Hypothalamus (tissue), 51 donors: ENCODE data around the gene AIRE.
"Not testable (repeated sequence)": the region's sequence is repeated elsewhere in the genome, so short reads cannot be mapped to it uniquely, and the experiment has no call there.

Experiments used
- DNase-seq, 51 donors: peaks; one replicate each; lab custom pipeline; 2025; lab: John Stamatoyannopoulos, UW

AIRE gene

DNA sequence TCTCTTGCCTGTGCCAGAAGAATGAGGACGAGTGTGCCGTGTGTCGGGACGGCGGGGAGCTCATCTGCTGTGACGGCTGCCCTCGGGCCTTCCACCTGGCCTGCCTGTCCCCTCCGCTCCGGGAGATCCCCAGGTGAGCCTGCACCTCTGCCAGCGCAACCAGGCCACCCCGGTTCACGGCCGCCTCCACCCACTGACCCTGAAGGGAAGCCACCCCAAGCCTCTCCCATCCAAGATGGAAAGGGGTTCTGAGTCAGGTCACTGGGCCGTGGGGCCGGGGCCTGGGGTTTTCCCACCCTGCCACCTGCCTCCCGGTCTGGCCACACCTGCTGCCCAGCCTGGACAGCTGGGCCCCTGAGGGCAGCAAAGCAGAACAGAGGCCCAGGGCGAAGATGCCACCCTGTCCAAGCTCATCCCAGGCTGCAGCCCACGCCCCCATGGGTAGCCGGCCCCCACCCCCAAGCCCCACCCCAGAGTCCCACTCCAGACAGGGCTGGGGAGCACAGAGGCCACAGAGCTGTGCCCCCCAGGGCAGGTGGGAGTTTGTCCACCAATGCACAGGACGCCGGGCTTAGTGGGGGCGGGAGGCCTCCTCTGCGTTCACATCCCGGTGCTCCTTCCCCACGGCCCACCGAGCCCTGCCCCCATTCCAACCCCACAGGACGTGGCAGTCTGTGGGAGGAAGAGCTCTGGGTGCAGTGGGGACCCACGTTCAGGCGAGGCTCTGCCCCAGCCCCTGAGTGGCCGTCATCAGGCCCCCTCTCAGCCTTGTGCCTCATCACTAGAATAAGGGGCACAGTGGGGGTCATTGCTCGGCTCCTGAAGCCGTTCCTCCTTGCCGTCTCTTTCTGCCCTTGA is 5.6 kb downstream of the AIRE start:
- DNase-seq, result no peak

DNA sequence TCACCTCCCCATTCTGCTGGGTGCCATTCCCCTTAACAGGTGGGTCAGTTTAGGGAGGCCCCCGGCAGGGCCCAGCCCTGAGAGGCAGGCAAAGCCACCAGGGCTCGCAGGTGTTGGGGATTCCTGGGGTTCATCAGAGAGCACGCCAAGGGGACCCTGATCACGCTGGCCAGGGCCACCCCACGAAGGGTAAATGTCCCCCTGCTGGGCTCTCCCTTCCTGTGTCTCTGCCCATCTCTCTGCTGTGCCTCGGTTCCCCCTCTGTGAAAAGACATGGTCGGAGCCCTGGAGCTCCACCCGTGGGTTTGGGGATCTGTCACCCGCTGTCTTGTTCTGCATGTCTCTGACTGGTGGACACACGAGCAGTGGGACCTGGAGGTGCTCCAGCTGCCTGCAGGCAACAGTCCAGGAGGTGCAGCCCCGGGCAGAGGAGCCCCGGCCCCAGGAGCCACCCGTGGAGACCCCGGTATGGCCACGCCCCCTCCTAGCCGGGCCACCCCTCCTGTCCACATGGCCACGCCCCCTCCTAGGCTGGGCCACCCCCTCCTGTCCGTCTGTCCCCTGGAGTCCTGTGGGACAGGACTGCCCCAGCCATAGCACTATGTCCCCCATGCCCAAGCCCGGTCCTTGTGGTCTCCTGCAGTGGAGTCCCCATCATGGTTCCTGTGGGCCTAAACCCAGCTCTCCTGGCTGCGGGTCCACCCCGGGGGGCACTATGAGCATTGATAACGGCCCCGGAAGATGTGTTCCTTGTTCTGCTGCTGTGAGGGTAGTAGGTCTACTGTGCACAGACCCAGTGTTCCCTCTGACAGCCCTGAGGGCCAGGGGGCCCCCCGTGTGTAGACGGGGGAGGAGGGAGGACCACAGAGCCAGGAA is 6.5 kb downstream of the AIRE start:
- no peak for DNase-seq

DNA sequence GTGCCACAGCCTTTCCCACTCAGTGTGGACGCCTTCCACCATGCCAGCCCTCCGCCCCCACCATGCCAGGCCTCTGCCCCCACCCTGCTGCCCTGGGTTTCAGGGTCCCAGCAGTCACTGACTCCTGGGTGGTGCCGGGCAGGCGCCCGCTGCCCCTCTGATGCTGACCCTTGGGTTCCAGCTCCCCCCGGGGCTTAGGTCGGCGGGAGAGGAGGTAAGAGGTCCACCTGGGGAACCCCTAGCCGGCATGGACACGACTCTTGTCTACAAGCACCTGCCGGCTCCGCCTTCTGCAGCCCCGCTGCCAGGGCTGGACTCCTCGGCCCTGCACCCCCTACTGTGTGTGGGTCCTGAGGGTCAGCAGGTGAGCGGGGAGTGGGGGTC is 7.1 kb downstream of the AIRE start:
- DNase-seq, result no peak

DNA sequence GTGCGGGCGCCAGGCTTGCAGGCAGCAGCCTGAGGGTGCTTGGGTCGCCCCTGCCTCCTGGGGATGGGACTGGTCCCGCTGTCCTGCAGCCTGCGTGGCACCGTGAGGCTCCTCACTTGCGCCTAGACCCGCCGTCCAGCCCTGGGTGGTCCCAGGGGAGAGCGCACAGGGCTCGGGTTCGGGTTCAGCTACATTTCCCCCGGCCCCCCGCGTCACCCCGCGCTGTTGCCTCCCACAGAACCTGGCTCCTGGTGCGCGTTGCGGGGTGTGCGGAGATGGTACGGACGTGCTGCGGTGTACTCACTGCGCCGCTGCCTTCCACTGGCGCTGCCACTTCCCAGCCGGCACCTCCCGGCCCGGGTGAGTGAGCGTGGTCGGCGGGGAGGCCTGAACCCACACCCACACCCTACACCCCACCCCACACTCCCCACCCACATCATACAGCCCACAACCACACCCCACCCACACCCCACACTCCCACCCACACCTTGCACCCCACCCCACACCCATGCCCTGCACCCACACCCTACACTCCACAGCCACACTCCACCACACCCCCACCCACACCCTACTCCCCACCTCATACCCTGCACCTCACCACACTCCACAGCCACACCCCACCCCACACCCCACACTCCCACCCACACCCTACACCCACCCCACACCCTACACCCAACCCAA is 8.0 kb downstream of the AIRE start:
- no peak for DNase-seq

DNA sequence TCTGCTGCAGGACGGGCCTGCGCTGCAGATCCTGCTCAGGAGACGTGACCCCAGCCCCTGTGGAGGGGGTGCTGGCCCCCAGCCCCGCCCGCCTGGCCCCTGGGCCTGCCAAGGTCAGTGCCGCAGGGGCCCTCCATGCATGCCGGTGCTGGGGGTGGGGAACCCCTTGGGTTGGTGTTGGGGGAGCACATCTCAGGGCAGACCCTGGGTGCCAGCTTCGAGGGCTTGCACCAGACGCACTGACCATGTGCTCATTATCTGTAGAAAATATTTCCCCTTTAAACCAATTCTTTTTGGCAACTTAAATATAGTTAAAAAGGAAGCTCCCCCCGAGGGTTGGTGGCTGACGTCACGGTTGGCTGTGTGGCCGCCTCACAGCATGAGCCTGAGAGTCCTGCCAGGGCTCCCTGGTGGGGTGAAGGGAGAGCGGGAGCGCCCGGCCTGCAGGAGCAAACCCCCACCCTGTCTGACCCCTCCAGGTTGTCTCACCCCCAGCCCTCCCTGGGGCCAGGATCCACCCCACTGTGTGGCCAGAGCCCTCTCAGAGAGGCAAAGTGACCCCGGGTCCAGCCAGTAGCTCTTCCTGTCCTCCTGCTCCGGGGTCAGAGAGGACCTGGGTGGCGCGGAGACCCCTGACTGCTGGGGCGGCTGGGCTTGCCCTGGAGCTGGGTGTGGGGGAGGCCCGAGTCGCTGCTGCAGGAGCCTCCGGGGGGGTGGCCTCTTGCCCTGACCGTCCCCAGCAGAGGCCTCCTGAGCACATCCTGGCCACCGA is 8.9 kb downstream of the AIRE start:
- DNase-seq, result peak in 12 of 51 donors; percentile 6 to 41 (median 24)

DNA sequence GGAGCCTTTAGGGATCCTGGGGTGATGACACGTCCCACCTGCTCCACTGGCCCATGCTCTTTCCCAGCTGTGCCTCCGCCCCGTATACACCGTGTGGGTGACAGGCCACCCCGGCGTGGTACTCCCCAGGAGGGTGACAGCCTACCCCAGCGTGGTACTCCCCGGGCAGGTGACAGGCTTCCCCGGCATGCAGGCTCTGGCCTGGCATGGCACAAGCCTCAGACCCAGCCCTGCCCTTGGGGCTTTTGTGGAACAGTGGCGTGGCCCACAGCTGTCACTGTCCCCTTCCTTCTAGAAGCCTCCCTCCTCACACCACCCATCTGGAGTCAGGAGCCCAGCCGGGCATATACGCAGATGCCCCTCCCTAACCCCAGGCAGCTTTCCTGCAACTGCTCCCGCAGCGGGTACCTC is 9.5 kb downstream of the AIRE start:
- DNase-seq, result no peak

DNA sequence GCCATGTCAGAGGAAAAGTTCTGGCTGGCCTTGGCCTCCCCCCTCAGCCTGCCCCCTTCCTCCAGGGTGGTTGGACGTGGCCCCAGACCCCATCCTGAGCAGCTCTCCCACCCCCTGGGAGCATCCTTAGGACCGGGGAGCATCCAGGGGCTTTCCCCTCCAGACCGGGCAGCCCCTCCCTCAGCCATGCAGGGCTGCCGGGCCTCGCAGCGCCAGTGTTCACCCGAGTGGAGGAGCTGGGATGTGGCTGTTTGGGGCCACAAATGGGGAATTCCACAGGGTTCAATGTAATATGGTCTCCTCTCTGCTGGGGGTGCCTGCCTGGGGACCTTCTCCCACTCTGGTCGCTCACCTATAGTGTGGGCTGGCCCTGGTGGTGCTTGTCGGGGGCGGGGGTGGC is 10.0 kb downstream of the AIRE start:
- DNase-seq, result no peak

DNA sequence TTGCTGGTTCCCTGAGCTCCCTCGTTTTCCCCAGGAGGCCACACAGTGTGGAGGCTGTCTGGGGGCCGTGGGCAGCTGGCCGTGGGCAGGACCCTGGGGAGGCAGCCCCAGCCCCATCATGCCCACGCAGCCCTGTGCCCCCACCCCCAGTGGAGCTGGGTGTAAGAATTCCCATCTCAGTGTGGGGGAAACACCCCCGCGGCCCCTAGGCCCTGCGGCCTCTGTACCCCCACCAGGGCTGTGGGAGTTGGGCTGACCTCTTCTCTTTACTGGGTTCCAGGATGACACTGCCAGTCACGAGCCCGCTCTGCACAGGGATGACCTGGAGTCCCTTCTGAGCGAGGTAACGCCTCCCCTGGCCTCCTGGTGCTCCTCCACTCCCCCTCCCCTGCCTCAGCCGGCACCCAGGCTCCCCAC is 10.4 kb downstream of the AIRE start:
- no peak for DNase-seq

DNA sequence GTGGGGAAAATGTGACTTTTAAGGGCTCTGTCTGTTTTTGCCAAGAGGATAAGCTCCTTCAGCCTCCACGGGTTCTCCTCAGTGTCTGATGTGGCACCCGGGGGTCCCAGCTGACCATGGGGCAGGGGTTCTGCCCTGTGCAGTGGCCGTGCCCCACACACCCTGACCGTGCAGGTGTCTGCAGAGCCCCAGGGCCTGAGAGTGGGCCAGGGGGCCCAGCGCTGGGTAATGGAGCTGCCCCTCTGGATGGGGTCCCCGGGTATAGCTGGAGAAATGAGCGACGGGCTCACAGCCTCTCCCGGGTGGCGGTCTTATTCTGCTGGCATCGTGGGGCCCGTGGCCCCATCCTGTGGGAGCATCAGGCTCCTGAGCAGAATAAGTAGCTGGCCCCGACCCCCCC is 11.2 kb downstream of the AIRE start:
- DNase-seq, result no peak

DNA sequence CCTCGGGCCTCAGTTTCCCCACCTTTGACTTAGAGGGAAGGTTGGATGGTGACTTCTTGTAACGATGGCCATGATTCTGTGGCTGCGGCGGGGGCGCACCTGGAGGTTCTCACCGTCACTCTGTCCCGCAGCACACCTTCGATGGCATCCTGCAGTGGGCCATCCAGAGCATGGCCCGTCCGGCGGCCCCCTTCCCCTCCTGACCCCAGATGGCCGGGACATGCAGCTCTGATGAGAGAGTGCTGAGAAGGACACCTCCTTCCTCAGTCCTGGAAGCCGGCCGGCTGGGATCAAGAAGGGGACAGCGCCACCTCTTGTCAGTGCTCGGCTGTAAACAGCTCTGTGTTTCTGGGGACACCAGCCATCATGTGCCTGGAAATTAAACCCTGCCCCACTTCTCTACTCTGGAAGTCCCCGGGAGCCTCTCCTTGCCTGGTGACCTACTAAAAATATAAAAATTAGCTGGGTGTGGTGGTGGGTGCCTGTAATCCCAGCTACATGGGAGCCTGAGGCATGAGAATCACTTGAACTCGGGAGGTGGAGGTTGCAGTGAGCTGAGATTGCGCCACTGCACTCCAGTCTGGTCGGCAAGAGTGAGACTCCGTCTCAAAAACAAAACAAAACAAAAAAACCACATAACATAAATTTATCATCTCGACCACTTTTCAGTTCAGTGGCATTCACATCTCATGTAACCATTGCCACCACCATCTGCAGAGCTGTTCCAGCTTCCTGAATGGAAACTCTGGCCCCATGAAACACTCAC is 12.0 kb downstream of the AIRE start:
- DNase-seq, result peak in 49 of 51 donors; percentile 22 to 89 (median 72)

DNA sequence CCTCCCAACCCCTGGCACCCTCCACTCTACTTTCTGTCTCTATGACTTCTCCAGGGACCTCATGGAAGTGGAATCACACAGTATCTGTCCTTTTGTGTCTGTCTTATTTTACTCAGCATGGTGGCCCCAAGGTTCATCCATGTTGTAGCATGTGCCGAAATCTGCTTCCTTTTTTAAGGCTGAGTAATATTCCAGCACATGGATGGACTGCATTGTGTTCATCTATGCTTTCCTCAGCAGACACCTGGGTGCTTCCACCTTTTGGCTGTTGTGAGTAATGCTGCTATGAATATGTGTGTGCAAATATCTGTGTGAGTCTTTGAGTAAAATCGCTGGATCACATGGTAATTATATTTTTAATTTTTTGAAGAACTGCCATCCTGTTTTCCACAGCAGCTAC is 12.6 kb downstream of the AIRE start:
- no peak for DNase-seq

DNA sequence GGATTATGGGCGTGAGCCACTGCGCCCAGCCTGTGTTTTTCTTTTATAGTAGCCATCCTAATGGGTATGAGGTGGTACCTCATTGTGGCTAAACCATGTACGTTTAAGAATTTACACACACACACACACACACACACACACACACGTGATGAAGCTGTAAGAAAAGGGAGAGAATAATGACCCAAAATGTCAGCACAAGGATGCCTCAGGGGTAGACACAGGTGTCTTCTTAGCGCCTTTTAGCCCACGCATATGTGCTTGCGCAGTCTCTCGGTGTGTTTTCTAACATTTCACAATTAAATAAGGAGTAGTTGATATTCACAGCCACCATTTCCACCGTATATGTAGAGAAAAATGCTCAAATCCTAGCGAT is 13.4 kb downstream of the AIRE start:
- DNase-seq, result no peak

DNA sequence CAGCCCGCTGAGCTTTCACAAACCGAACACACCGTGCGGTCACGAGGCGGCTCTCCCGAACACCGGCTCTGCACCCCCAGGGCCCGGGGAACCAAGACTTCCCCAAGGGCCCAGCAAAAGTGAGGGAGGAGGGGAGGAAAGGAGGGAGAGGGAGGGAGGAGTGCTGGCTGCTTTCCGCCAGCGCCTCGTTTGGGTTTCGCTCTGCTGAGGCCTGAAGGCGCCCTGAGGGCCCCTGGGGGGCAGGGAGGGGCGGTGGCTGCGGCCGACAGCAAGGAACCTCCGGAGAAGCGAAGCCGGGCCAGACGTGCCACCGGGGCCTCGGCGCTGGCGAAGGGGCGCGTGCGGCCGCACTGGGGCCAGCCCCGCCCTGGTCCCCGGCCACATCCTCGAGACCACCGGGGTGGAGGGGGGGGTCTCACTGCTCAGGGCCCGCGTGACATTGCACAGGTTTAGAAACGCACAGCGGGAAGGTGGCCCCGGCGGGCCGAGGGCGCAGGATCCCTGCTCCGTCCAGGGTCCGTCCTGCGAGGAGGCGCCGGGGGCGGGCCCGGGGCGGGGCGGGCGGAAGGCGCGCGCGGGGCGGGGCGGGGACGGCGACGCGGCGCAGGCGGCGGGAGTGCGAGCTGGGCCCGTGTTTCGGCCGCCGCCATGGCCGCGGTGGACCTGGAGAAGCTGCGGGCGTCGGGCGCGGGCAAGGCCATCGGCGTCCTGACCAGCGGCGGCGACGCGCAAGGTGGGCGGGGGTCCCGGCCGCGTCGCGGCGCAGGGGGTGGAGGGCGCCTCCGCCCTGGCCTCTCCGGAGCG is 14.0 kb downstream of the AIRE start, which contains the start of gene PFKL:
TSS of gene PFKL (plus strand) at position 596 of the 804 bp plus-strand sequence. CDS start at position 649, 53 bp downstream.
- DNase-seq, result peak in 36 of 51 donors; percentile 22 to 80 (median 59)

DNA sequence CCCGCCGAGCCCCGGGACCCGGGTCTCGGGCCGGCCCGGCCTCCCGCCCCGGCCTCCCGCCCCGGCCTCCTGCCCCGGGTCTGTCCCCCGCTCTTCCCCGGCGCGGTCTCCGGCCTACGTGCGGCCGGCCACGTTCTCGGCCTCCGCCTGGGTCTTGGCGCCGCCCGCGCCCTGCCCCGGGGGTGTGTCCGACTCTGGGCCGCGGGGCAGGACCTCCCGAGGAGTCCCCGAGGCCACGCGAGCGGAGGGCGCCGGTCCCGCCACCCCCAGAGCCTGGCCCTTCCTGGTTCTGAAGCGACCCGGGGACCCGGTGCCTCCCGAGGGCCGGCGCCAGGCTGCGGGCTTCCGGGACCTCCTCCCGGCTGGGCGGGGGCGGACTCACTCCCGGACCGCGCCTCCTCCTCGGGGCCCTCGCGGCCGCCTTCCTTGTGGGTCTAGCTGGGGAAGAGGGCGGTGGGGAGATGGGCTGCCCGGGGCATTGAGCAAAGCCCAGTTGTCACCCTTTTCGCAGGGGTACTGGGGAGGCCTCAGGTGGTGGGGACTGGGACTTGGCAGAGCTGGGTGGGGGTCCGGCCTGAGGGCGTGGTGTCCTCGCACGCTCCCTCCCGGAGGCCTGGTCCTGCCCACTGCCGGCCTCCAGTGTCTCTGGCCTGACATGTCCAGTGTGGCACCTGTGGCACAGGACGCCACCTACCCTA is 14.7 kb downstream of the AIRE start:
- peak in 31 of 51 donors; percentile 27 to 78 (median 47) for DNase-seq

DNA sequence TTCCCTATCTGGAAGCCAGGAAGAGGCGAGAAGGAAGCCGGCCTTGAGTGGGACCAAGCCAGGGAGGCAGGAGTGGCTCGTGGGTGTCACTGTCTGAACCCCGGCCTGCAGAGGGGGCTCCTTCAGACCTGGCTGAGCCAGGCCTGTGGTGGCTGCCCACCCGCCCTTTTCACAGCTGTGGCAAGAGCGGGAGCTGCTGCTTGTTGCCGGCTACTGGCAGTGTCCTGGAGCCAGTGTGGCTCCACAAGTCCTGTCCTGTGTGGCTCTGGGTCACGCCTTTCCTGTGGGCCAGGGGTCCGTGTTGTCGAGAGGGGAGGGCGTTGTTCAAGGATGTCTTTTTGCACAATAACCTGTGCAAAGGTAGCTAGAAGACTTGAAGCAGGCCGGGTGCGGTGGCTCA is 15.5 kb downstream of the AIRE start:
- peak in 1 of 51 donors; percentile 38 for DNase-seq

DNA sequence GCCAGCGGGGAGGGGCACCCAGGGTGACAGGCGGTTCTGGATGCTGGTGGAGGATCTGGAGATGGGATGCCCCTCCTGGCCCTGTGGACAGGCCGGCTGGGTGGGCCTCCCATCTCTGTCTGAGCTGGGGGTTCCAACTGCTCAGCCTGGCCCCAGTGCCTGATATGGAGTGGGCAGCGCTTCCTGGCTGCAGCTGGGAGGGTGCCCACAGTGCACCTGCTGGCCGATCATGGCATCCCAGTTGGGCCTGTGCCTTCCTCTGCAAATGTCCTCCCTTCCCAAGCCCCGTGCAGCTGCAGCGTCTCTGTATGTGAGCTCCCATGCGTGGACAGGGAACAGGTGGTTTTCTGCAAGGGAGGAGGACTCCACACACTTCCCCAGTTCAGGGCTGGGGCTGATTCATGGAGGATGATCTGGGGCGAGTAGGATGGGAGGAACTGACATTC is 16.3 kb downstream of the AIRE start:
- peak in 7 of 51 donors; percentile 9 to 61 (median 20) for DNase-seq

DNA sequence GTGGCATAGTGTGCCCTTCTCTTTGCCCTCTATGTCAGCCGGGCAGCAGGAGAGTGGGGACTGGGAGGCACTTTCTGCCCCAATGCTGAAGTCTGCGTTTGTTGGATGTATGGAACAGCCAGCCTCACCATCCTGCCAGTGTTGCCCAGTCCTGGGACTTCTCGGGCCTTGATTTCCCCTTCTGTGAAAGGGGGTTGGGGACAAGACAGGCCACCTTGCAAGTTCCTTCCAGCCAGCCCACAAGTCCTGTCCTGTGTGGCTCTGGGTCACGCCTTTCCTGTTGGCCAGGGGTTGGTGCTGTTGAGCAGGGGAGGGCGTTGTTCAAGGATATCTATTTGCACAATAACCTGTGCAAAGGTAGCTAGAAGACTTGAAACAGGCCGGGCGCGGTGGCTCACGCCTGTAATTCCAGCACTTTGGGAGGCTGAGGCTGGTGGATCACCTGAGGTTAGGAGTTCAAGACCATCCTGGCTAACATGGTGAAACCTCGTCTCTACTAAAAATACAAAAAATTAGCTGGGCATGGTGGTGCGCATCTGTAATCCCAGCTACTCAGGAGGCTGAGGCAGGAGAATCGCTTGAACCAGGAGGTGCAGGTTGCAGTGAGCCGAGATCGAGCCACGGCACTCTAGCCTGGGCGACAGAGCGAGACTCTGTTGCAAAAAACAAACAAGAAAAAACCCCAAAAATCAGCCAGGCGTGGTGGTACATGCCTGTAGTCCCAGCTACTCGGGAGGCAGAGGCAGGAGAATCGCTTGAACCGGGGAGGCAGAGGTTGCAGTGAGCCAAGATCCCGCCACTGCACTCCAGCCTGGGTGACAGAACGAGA is 17.1 kb downstream of the AIRE start:
- DNase-seq, result not testable (repeated sequence)
